ENCODE measurements around the gene GNAI2.

Gene GNAI2

DNA sequence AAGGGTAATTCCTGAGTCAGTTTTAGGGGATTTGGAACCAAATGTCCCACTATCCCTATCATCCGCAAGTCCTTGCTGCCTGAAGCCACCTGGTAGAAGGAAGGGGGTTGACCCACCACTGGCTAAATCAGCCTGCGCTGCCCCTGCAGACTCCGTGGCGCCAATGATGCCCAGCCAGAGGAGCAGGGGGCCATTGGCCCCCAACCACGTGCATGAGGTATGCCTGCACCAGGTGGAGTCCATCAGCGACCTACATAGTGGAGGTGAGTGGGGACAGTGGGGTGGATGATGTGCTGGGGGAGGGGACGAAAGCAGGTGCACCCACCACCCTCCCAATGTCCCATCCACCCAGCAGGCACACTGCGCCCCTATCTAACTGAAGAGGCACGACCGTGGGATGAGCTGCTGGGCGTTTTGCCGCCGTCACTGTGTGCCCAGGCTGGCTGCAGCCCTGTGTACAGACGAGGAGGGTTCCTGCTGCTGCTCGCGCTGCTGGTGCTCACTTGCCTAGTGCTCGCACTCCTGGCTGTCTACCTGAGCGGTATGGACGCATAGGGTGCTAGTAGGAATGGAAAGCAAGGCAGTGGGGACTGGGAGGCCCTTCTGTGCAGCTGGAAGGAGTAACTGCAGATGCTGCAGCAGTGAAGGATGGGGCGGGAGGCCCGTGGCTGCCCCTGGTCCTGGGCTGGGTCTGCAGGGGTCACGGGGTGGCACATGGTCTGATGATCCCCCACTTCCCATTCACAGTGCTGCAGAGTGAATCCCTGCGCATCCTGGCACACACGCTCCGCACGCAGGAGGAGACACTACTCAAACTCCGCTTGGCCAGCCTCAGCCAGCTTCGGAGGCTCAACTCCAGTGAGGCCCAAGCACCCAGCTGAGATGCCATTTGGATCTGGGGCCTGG lies 50.6 kb downstream of the GNAI2 start:
- Histone ChIP-seq H3K9me3 (replicated peaks in 1 of 11) (no peaks in the 10 kb centered on the region), H4K20me1 (peaks cover 0 to 62% (median 27%) of the 10 kb centered on the region in 11 experiments; a peak in 14 of 22 replicates), H3K4me1 (peaks cover 10 to 15% (median 13%) of the 10 kb centered on the region in 10 experiments), H3K4me3 (no peak overlapping the region), H3K9ac (no peak overlapping the region), H3K27me3 (no peaks in the 10 kb centered on the region), H3K27ac (no peak overlapping the region), H3K4me2 (no peak overlapping the region), H3K36me3 (peaks cover 45 to 61% (median 56%) of the 10 kb centered on the region in 11 experiments)
- no peak for TF ChIP-seq Cebpa-rat (IDR thresholded peaks at IDR 0.05)

DNA sequence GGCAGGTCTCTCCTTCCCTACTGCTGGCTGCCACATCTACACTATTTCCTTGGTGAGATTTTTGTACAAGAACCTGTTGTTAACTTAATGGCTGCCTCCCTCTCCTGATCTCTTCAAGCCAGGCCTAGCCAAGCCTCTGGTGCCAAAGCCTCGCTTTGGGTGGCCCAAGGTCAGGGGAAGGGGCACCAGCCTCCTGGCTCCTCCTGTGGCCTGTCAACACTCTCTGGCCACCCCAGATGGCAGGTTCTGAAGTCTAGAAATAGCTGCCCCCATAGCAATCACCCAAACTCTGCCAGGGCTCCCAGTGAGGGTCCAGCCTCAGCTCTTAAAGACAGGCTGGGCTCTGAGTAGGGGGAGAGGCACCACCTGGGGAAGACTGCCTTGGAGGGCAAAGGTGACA lies 51.3 kb downstream of the GNAI2 start:
- peaks cover 0 to 62% (median 27%) of the 10 kb centered on the region in 11 experiments; a peak in 14 of 22 replicates for H4K20me1 ChIP-seq
- H3K4me3 ChIP-seq, result no peak overlapping the region
- H3K9ac ChIP-seq, result 0 out of 22 replicates have a peak overlapping the region, but pooled peaks of 1 of the 11 experiments have one; percentile 27
- no peak overlapping the region for H3K4me2 ChIP-seq
- no peaks in the 10 kb centered on the region for H3K9me3 ChIP-seq (replicated peaks in 1 of 11)
- peaks cover 45 to 61% (median 56%) of the 10 kb centered on the region in 11 experiments for H3K36me3 ChIP-seq
- H3K27ac ChIP-seq, result no peak overlapping the region
- H3K4me1 ChIP-seq, result peaks cover 10 to 15% (median 13%) of the 10 kb centered on the region in 10 experiments
- no peak for TF ChIP-seq Cebpa-rat (IDR thresholded peaks at IDR 0.05)
- no peaks in the 10 kb centered on the region for H3K27me3 ChIP-seq

DNA sequence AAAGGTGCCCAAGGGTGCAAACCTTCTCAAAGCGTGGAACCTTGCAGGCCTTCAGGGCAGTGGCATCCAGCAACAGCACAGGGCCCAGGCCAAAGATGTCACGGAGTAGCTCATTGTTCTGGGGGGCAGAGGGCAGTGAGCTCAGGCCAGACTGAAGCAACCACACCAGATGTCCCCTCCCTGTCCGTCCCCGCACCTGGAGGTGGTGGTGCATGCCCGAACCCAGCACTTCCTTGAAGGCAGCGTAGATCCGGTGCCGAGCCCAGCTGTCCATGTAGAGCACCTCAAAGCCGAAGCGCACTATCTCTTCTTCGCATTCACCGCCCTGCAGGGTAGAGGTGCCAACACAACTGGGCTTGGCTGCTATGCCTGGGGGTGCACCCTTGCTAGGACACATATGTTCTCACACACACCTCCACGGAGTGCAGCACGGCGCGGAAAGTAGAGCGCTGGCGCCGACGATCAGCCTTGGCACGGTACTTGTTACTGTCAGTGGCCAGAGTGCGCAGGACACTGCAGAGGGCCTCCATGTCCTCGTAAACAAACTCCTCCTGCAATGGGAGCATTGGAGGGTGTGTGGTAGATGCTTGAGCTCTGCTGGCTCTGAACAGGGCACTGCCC lies 52.5 kb downstream of the GNAI2 start:
- Histone ChIP-seq H4K20me1 (peaks cover 0 to 62% (median 27%) of the 10 kb centered on the region in 11 experiments; a peak in 14 of 22 replicates), H3K36me3 (peaks cover 45 to 61% (median 56%) of the 10 kb centered on the region in 11 experiments), H3K4me3 (no peak overlapping the region), H3K4me2 (no peak overlapping the region), H3K9ac (no peak overlapping the region), H3K4me1 (peaks cover 20 to 26% (median 23%) of the 10 kb centered on the region in 10 experiments), H3K27ac (no peak overlapping the region), H3K9me3 (replicated peaks in 1 of 11) (no peaks in the 10 kb centered on the region), H3K27me3 (no peaks in the 10 kb centered on the region)
- no peak for TF ChIP-seq Cebpa-rat (IDR thresholded peaks at IDR 0.05)

DNA sequence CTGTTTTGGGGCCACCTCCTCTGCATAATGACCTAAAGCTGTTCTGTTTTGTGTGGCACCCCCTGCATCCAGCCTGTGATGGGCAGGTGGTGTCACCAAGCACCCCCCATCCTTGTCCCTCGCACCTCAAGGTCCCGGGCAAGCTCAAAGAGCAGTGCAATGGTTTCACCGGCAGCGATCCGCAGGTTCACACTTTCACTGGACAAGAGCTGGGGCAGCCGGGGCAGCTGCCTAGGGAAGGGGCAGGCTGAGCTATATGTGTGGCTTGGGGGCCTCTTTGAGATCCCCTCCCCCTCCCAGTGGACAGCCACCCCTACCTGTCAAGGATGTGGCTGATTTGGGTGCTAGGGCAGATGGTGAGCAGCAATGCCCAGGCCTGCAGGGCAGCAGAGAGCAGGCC lies 53.1 kb downstream of the GNAI2 start:
- peaks cover 0 to 62% (median 27%) of the 10 kb centered on the region in 11 experiments; a peak in 14 of 22 replicates for H4K20me1 ChIP-seq
- H3K4me3 ChIP-seq, result no peak overlapping the region; a peak in 1 of 20 replicates
- H3K27ac ChIP-seq, result no peak overlapping the region
- no peaks in the 10 kb centered on the region for H3K9me3 ChIP-seq (replicated peaks in 1 of 11)
- TF ChIP-seq Cebpa-rat (IDR thresholded peaks at IDR 0.05), result no peak
- no peaks in the 10 kb centered on the region for H3K27me3 ChIP-seq
- no peak overlapping the region for H3K4me2 ChIP-seq
- peaks cover 20 to 26% (median 23%) of the 10 kb centered on the region in 10 experiments for H3K4me1 ChIP-seq
- peaks cover 45 to 61% (median 56%) of the 10 kb centered on the region in 11 experiments for H3K36me3 ChIP-seq
- H3K9ac ChIP-seq, result no peak overlapping the region

DNA sequence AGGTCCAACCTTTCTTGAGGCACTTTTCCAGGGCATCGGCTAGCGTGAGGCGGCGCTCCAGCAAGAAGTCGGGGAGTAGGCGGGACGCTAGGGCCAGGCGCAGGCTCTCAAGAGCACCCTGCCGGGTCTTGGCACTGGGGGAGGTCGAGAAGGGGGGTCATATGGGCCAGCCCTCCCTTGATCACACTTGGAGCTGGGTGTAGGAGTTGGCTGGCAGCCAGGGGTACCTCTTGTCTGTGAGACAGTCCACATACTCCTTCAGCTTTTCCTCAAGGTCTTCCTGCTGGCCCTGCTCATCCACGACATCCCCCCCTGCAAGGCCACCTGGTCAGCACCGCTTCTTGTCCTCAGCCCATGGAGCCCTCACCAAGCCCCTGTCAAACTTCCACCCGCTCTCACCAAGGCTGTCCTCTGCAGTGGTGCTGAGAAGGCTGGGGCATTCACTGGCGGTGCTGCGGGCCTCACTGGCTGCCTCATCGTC lies 54.2 kb downstream of the GNAI2 start:
- Histone ChIP-seq H3K27ac (no peak overlapping the region), H3K4me1 (peaks cover 20 to 26% (median 23%) of the 10 kb centered on the region in 10 experiments), H3K4me2 (peak overlapping the region in 10 of 11 experiments; percentile 77 to 98 (median 92); a peak in 20 of 22 replicates), H3K36me3 (peaks cover 45 to 58% (median 56%) of the 10 kb centered on the region in 11 experiments), H3K9me3 (replicated peaks in 1 of 11) (no peaks in the 10 kb centered on the region), H4K20me1 (peaks cover 0 to 57% (median 27%) of the 10 kb centered on the region in 11 experiments; a peak in 14 of 22 replicates), H3K4me3 (peak overlapping the region in 7 of 10 experiments; percentile 82 to 99 (median 84); a peak in 12 of 20 replicates), H3K9ac (peak overlapping the region; percentile 83 to 97 (median 87); a peak in 14 of 22 replicates), H3K27me3 (no peaks in the 10 kb centered on the region)
- TF ChIP-seq Cebpa-rat (IDR thresholded peaks at IDR 0.05), result no peak

DNA sequence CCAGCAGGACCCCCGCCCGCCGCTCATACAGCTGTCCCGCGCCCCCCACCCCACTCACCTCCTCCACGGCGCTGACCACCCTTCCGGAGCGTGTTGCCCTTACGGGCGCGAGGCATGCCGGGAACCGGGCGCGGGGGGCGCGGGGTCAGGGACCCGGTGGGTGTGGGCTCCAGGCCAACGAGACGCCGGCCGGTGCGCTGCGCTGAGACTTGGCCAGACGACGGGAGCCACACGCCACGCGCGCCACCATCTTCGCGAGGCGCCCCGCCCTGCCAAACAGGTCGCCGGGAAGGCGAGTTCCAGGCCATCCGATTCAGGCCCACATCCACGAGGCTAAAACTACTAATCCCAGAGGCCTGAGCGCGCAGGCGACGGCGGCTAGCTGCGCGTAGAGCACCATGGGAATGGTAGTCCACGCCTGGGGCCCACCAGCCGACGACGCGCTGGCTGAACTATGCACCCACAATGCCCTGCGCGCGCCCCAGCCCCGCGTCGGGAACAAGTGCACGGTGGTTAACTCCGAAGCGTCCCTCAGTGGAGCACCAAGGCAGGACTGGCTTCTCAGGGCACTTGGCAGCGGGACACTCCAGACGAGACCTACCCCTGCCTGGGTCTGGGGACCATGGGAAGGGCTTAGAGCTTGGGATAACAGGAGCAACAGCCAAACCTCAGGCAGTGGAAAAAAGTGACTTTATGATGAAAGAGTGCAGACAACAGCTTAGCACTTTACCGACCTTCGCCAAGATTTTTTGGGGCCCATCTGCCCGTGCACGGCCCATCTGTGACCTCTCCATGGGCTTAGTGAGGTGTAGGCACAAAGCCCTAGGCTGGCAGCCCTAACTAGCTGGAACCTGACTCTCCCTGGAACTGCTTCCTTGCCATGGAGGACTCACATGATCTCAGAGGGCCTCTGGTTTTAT lies 56.4 kb downstream of the GNAI2 start, which contains the start of gene IFRD2:
IFRD2 (minus strand) TSS at position 271 of the 920 bp plus-strand sequence; CDS start at position 116, 155 bp downstream.
- H3K9me3 ChIP-seq (replicated peaks in 1 of 11), result no peaks in the 10 kb centered on the region
- peaks cover 31 to 44% (median 34%) of the 10 kb centered on the region in 11 experiments for H3K36me3 ChIP-seq
- H3K4me2 ChIP-seq, result peak within 1 kb of the TSS; percentile 87 to 98 (median 92)
- TF ChIP-seq Cebpa-rat (IDR thresholded peaks at IDR 0.05), result no peak
- H3K9ac ChIP-seq, result peak within 1 kb of the TSS; percentile 83 to 97 (median 87)
- peaks cover 20 to 31% (median 26%) of the 10 kb centered on the region in 10 experiments for H3K4me1 ChIP-seq
- peak within 1 kb of the TSS; percentile 73 to 95 (median 88) for H3K27ac ChIP-seq
- H3K27me3 ChIP-seq, result no peaks in the 10 kb centered on the region
- H4K20me1 ChIP-seq, result peaks cover 0 to 37% (median 22%) of the 10 kb centered on the region in 11 experiments; a peak in 14 of 22 replicates
- H3K4me3 ChIP-seq, result peak within 1 kb of the TSS; percentile 69 to 99 (median 84)

DNA sequence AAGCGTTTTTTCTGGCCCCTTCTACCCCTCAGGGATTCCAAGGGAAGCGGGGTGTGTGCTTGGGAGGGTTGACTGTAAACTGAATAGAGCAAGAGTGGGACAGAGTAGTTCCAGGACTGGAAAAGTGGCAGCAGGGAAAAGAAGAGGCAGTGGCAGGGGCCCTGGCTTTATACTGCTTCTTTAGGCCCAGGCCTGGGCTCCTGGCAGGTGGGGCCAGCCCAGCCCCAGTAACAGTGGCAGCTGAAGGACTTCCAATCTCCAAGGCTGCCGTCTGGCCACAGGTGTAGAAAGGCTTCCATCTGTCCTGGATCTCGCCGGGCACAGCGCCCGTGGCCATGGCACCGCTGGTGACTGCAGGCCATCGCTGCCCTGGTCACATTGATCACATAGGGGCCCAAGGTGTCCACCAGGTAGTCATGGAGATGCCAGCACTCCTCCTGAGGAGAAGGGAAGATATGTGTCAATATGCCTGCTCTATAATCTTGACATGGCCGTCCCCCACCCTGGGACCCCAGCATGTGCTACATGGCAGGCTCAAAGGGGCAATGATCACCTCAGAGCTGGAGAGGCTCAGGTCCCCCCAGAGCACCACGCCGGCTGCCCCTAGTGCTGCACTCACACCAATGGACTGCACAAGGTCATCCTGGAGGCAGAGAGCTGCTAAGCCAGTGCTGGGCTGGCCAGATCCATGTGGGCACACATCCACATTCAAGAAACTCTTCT lies 57.2 kb downstream of the GNAI2 start:
- no peaks in the 10 kb centered on the region for H3K9me3 ChIP-seq (replicated peaks in 1 of 11)
- H3K9ac ChIP-seq, result peak overlapping the region; percentile 49 to 97 (median 86)
- no peak for TF ChIP-seq Cebpa-rat (IDR thresholded peaks at IDR 0.05)
- H3K4me2 ChIP-seq, result peak overlapping the region; percentile 69 to 96 (median 88)
- peaks cover 22 to 37% (median 26%) of the 10 kb centered on the region in 11 experiments for H3K36me3 ChIP-seq
- H4K20me1 ChIP-seq, result peaks cover 0 to 36% (median 20%) of the 10 kb centered on the region in 11 experiments; a peak in 14 of 22 replicates
- peaks cover 27 to 40% (median 34%) of the 10 kb centered on the region in 10 experiments for H3K4me1 ChIP-seq
- H3K4me3 ChIP-seq, result peak overlapping the region; percentile 69 to 99 (median 84); a peak in 12 of 20 replicates
- H3K27ac ChIP-seq, result peak overlapping the region; percentile 36 to 88 (median 75); a peak in 21 of 22 replicates
- H3K27me3 ChIP-seq, result no peaks in the 10 kb centered on the region
